Peyer's patch (tissue), 4 donors: ENCODE results near the gene KRT1. TPM values are rescaled to one million over a fixed set of nuclear protein-coding genes. Genes with fewer than 3 reads are reported as not detected.

ENCODE experiments used
- DNase-seq, 3 donors: peaks; one replicate each; pipeline ENCODE4 v3.0.0-alpha.2; 2017 to 2019
- H3K27ac ChIP-seq, 4 donors: fragments of 200-600 bp; sonication (generic); one replicate each; pipeline ENCODE4 v1.5.1; 2016 to 2019
- H3K27me3 ChIP-seq, 2 donors: fragments of 200-600 bp; sonication (generic); one replicate each; pipeline ENCODE4 v1.5.1; 2019
- H3K36me3 ChIP-seq, 3 donors: fragments of 200-600 bp; sonication (generic); one replicate each; pipeline ENCODE4 v1.5.1; 2016 to 2019
- H3K4me1 ChIP-seq, 4 donors: fragments of 200-600 bp; sonication (generic); one replicate each; pipeline ENCODE4 v1.5.1; 2016 to 2019
- H3K4me3 ChIP-seq, 4 donors: fragments of 200-600 bp; sonication (generic); 1 replicate in 3 of 4; 2 replicates in 1 of 4; pipeline ENCODE4 v1.5.1; 2016 to 2019; ENCODE audit warnings: mild to moderate bottlenecking in 1 of 4
- H3K9me3 ChIP-seq, 4 donors: fragments of 200-600 bp; sonication (generic); one replicate each; pipeline ENCODE4 v1.5.1; 2016 to 2019; ENCODE audit warnings: mild to moderate bottlenecking in 1 of 4
- CTCF ChIP-seq, 6 experiments: fragments of 450-650 bp in 4 of 6; fragments of 200-600 bp in 2 of 6; sonication (generic) in 1 of 6; IDR thresholded peaks; one replicate each; pipeline ENCODE4 v1.5.1; 2017 to 2019; ENCODE audit warnings: antibody characterized with exemption in 6 of 6, mild to moderate bottlenecking in 3 of 6, moderate library complexity in 1 of 6
- POLR2A ChIP-seq, 2 donors: fragments of 450-650 bp; IDR thresholded peaks; one replicate each; pipeline ENCODE4 v1.5.1; 2017; ENCODE audit warnings: antibody characterized with exemption in 2 of 2, mild to moderate bottlenecking in 2 of 2, moderate library complexity in 2 of 2
- total RNA-seq, 4 donors: library from RNA; depleted of rRNA; stranded (reverse); fragments of >200 nt; gene quantifications; one replicate each; pipeline ENCODE4 v1.1.0, GENCODE V29; 2016

The KRT1 gene
- total RNA-seq, 4 donors from 2014 or later, result 0.76 to 1.7 (median 0.94) TPM; not detected in 1

GRCh38 chr12:52636189-52636588 is 44.0 kb downstream of the KRT1 start:
- H3K4me3 ChIP-seq, result no peak overlapping the region
- H3K27me3 ChIP-seq, result no peaks in the 10 kb centered on the region
- H3K9me3 ChIP-seq, result no peaks in the 10 kb centered on the region
- H3K4me1 ChIP-seq, result no peaks in the 10 kb centered on the region
- no peaks in the 10 kb centered on the region for H3K36me3 ChIP-seq
- H3K27ac ChIP-seq, result no peak overlapping the region
- DNase-seq, result no peak
- no peak for TF ChIP-seq POLR2A (IDR thresholded peaks at IDR 0.05)
- TF ChIP-seq CTCF (IDR thresholded peaks at IDR 0.05), result no peak

DNA sequence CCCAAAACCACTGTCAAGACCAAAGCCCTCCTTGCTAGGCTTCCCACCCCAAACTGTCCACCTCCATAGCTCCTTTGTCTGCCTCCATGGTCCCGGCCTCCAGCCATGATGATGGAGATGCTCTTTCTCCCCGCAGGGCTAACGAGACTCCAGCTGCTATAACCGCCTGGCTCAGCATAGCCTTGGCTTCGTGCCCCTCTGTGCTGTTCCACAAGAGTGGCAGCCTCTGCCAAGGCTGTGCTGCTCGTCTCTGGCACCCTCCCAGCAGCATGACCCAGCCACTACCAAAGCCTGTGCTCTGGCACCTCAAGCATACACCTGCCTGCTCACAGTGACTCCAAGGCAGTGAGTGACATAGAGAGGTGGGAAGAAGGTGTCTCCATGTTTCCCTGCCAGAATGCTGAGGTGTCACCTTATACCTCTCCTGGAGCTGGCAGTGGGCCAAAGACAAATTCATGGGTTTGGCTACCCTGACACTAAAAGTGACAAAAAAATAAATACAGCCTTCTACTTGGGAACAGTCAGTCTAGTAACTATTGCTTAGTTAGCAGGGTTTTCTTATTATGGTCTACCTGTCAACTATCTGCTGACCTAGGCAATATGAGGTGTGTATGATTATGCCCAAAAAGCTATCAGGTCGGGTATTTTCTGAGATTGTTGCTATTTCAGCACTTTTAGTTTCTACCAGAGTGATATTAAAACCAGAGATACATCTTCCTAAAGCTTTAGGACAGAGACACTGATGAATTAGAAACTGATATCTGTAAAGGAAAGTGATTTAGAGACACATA is 45.7 kb downstream of the KRT1 start:
- no peak for DNase-seq
- TF ChIP-seq CTCF (IDR thresholded peaks at IDR 0.05) (no peak), POLR2A (IDR thresholded peaks at IDR 0.05) (no peak)
- H3K36me3 ChIP-seq, result no peaks in the 10 kb centered on the region
- no peaks in the 10 kb centered on the region for H3K4me1 ChIP-seq
- H3K27me3 ChIP-seq, result no peaks in the 10 kb centered on the region
- H3K4me3 ChIP-seq, result no peak overlapping the region
- no peaks in the 10 kb centered on the region for H3K9me3 ChIP-seq
- H3K27ac ChIP-seq, result no peak overlapping the region

- no peaks in the 10 kb centered on the region for H3K4me1 ChIP-seq
- H3K4me3 ChIP-seq, result no peak overlapping the region
- H3K27me3 ChIP-seq, result no peaks in the 10 kb centered on the region
- H3K27ac ChIP-seq, result no peak overlapping the region
- no peak for TF ChIP-seq CTCF (IDR thresholded peaks at IDR 0.05)
- TF ChIP-seq POLR2A (IDR thresholded peaks at IDR 0.05), result no peak
- no peaks in the 10 kb centered on the region for H3K36me3 ChIP-seq
- no peaks in the 10 kb centered on the region for H3K9me3 ChIP-seq
- no peak for DNase-seq
Measured at GRCh38 chr12:52633383-52633782, 46.8 kb downstream of the KRT1 start.

GRCh38 chr12:52632656-52633055 is 47.6 kb downstream of the KRT1 start:
- TF ChIP-seq POLR2A (IDR thresholded peaks at IDR 0.05) (no peak), CTCF (IDR thresholded peaks at IDR 0.05) (no peak)
- H3K4me3 ChIP-seq, result no peak overlapping the region
- H3K27ac ChIP-seq, result no peak overlapping the region
- H3K27me3 ChIP-seq, result no peaks in the 10 kb centered on the region
- no peaks in the 10 kb centered on the region for H3K9me3 ChIP-seq
- DNase-seq, result no peak
- no peaks in the 10 kb centered on the region for H3K4me1 ChIP-seq
- H3K36me3 ChIP-seq, result no peaks in the 10 kb centered on the region

DNA sequence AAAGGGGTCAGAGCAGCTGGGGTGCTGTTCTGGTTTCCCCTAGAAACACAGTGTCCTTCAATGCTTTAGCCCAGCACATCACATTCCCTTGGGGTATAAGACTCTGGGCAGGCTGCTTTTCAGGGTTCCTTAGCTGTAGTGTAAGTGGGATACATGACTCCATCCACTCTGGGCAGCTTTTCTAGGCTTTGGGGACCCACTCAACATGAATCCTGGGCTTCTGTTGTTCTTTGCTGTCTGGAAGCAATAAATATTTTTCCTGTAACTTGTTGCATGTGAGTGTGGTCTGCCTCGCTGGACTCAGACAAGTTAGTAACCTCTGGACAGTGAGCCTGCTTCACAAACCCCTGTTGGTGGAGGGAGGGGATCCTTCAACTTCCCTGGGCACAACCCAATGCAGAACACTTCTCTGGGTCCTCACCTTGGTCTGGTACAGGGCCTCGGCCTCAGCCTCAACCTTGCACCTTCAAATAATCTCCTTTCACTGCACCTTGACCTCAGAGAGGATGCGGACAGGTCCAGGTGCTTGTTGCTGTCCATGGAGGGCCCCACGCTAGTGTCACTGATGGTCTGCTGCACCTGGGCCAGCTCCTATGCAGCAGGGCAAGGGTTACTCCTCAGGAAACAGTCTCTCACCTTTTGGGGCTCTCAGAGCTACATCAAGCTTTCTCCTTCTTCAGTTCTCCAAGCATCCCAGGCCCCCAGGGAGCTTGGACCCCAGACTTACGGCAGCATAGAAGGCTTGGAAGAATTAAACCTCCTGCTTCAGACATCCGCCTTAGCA is 48.3 kb downstream of the KRT1 start:
- no peaks in the 10 kb centered on the region for H3K27me3 ChIP-seq
- no peak overlapping the region for H3K4me3 ChIP-seq
- no peak overlapping the region for H3K27ac ChIP-seq
- no peaks in the 10 kb centered on the region for H3K36me3 ChIP-seq
- no peaks in the 10 kb centered on the region for H3K9me3 ChIP-seq
- no peaks in the 10 kb centered on the region for H3K4me1 ChIP-seq
- DNase-seq, result no peak
- TF ChIP-seq CTCF (IDR thresholded peaks at IDR 0.05) (no peak), POLR2A (IDR thresholded peaks at IDR 0.05) (no peak)
